ENCODE measurements around the gene MVB12B.

DNA sequence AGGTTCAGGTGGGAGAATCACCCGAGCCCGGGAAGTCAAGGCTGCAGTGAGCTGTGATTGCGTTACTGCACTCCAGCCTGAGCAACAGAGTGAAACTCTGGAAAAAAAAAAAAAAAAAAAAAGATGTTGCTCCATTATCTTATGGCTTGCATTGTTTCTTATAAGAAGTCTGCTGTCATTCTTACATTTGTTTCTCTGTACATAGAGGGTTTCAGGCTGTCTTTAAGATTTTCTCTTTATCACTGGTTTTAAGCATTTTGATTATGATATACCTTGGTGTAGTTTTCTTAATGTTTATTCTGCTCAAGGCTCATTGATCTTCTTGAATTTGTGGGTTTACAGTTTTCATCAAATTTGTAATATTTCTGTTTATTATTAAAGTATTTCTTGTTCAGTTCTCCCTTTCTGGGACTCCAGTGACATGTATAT lies 35.2 kb downstream of the MVB12B start:
- TF ChIP-seq POLR2A (IDR thresholded peaks at IDR 0.05; ENCODE audit: low read length) (no peak), GATA1 (IDR thresholded peaks at IDR 0.05; ENCODE audit: low read depth, low read length) (no peak)

Measured in erythroblast (primary cell).